Tibial nerve (tissue), 4 donors: ENCODE data around the gene CCL24.
"Not testable (repeated sequence)": the region's sequence is repeated elsewhere in the genome, so short reads cannot be mapped to it uniquely, and the experiment has no call there.

Experiments used
- EP300 ChIP-seq, 2 donors: sonication (generic); formaldehyde crosslinking; IDR thresholded peaks; one replicate each; pipeline ENCODE4 v1.6.1; 2017; ENCODE audit warnings: antibody characterized with exemption in 2 of 2, mild to moderate bottlenecking in 1 of 2
- TF ChIP-seq, protein P1 (sequence below), 5 experiments: fragments of 200-600 bp in 3 of 5; fragments of 450-650 bp in 2 of 5; sonication (generic) in 3 of 5; IDR thresholded peaks; one replicate each; pipeline ENCODE4 v1.5.1; 2016 to 2019; ENCODE audit warnings: antibody characterized with exemption in 5 of 5, mild to moderate bottlenecking in 3 of 5, moderate library complexity in 2 of 5

DNA sequence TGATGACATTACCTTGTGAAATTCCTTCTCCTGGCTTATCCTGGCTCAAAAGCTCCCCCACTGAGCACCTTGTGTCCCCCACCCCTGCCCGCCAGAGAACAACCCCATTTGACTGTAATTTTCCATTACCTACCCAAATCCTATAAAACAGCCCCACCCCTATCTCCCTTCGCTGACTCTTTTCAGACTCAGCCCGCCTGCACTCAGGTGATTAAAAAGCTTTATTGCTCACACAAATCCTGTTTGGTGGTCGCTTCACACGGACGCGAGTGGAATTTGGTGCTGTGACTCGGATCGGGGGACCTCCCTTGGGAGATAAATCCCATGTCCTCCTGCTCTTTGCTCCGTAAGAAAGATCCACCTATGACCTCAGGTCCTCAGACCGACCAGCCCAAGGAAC is 34.6 kb downstream of the CCL24 start:
- TF ChIP-seq, protein P1, sequence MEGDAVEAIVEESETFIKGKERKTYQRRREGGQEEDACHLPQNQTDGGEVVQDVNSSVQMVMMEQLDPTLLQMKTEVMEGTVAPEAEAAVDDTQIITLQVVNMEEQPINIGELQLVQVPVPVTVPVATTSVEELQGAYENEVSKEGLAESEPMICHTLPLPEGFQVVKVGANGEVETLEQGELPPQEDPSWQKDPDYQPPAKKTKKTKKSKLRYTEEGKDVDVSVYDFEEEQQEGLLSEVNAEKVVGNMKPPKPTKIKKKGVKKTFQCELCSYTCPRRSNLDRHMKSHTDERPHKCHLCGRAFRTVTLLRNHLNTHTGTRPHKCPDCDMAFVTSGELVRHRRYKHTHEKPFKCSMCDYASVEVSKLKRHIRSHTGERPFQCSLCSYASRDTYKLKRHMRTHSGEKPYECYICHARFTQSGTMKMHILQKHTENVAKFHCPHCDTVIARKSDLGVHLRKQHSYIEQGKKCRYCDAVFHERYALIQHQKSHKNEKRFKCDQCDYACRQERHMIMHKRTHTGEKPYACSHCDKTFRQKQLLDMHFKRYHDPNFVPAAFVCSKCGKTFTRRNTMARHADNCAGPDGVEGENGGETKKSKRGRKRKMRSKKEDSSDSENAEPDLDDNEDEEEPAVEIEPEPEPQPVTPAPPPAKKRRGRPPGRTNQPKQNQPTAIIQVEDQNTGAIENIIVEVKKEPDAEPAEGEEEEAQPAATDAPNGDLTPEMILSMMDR (IDR thresholded peaks at IDR 0.05), result not testable (repeated sequence)
- TF ChIP-seq EP300 (IDR thresholded peaks at IDR 0.05), result not testable (repeated sequence)
